Measurements from ENCODE around the gene CD248. TPM values are rescaled to one million over a fixed set of nuclear protein-coding genes. Genes with fewer than 3 reads are reported as not detected.

CD248 gene
- total and polyA plus RNA-seq, 12 donors = 5.3 to 44.4 (median 10.0) TPM

- WGBS, 2 donors = 81% methylated on average over 30 of the region's 30 CpGs
- peaks cover 17 to 45% (median 35%) of the 10 kb centered on the region in 7 donors for H3K27me3 ChIP-seq
- H3K4me3 ChIP-seq = no peak overlapping the region
- no peaks in the 10 kb centered on the region for H3K36me3 ChIP-seq
- H3K4me1 ChIP-seq = peaks cover 0 to 21% (median 15%) of the 10 kb centered on the region in 9 donors
- H3K27ac ChIP-seq = no peak overlapping the region
- no peak for TF ChIP-seq CTCF (IDR thresholded peaks at IDR 0.05)
- ATAC-seq (no peak), DNase-seq (no peak)
- intact Hi-C loops (cut with DNase I) = no loop called here
- H3K9me3 ChIP-seq = no peaks in the 10 kb centered on the region
These were observed 22.8 kb downstream of the CD248 start for GRCh38 chr11:66293777-66294625.

GRCh38 chr11:66293352-66293751 is 23.5 kb downstream of the CD248 start:
- Histone ChIP-seq H3K4me1 (peaks cover 0 to 22% (median 16%) of the 10 kb centered on the region in 9 donors), H3K27me3 (peaks cover 17 to 45% (median 35%) of the 10 kb centered on the region in 7 donors), H3K27ac (no peak overlapping the region), H3K36me3 (no peaks in the 10 kb centered on the region), H3K9me3 (no peaks in the 10 kb centered on the region), H3K4me3 (no peak overlapping the region)
- intact Hi-C loops (cut with DNase I) = no loop called here
- no peak for ATAC-seq
- TF ChIP-seq CTCF (IDR thresholded peaks at IDR 0.05) = no peak
- WGBS, 2 donors = 63 to 77% methylated on average over 4 of the region's 4 CpGs
- no peak for DNase-seq

DNA sequence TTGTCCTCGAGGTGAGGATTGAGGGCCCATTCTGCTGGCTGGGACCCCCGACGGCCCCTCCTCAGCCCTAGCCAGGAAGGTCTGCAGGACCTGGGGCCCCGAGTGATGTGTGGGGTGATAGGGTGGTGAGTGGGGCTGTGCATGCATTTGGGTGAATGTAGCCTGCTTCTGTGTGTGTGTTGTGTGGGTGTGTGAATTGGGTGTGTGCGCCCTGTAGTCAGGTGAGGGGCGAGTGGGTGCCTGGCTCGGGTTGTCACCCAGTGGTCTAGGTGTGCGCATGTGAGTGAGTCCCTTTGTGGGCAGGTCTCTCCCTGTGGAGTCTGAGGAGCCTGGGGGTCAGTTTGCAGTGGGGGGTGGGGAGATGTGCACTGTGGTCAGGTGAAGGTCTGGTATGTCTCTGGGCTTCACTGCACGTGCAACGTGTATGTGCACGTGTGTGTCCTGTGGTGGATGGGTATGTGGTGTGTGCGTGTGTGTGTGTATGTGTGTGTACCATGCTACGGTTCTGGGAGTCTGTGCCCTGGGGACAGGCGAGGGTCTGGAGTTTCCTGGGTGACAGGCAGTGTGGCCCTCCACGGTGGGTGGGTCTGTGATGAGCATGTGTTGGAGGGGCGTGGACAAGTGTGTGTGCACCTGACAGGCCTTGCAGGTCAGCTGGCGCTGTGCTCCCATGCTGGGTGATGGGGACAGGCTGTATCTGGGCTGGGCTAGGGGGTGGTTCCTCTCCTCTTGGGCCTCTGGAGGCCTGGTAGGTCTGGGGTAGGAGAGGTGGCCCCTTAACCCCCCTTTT is 24.1 kb downstream of the CD248 start:
- H3K27me3 ChIP-seq = peaks cover 17 to 45% (median 35%) of the 10 kb centered on the region in 7 donors
- H3K27ac ChIP-seq = no peak overlapping the region
- WGBS, 2 donors = 58 to 60% methylated on average over 17 of the region's 17 CpGs
- H3K4me1 ChIP-seq = peaks cover 5 to 28% (median 22%) of the 10 kb centered on the region in 9 donors
- DNase-seq = no peak
- no peak for TF ChIP-seq CTCF (IDR thresholded peaks at IDR 0.05)
- intact Hi-C loops (cut with DNase I) = no loop called here
- H3K9me3 ChIP-seq = no peaks in the 10 kb centered on the region
- no peak for ATAC-seq
- H3K36me3 ChIP-seq = no peaks in the 10 kb centered on the region
- no peak overlapping the region for H3K4me3 ChIP-seq

- no peak for TF ChIP-seq CTCF (IDR thresholded peaks at IDR 0.05)
- Histone ChIP-seq H3K36me3 (peaks cover 0 to 1% (median 0%) of the 10 kb centered on the region in 9 donors), H3K27me3 (peaks cover 17 to 45% (median 35%) of the 10 kb centered on the region in 7 donors), H3K27ac (no peak within 1 kb of the TSS), H3K4me3 (peak within 1 kb of the TSS in 9 of 10 donors; percentile 22 to 48 (median 40)), H3K4me1 (peaks cover 5 to 36% (median 30%) of the 10 kb centered on the region in 9 donors), H3K9me3 (no peaks in the 10 kb centered on the region)
- WGBS, 2 donors = 1 to 2% methylated on average over 70 to 90 of the region's 95 CpGs
- no peak for ATAC-seq
- intact Hi-C loops (cut with DNase I) = no loop called here
- no peak for DNase-seq
These were observed 24.9 kb downstream of the CD248 start, which contains the start of gene TMEM151A for GRCh38 chr11:66291706-66292542. TSS of gene TMEM151A (plus strand) at chr11:66291894. CDS start at chr11:66292014, 120 bp downstream.
